T-cell (primary cell): ENCODE measurements around the gene TTC13. TPM values are rescaled to one million over a fixed set of nuclear protein-coding genes. Genes with fewer than 3 reads are reported as not detected.
A peak's percentile ranks its signal among the peaks of the same experiment; 100 is the strongest.

Source experiments
- ATAC-seq, 4 experiments: fragments of 200-7000 bp in 3 of 4; fragments of 150-1000 bp in 1 of 4; cut with Tn5 transposase; replicated peaks in 1 of 4; 1 replicate in 3 of 4; 2 replicates in 1 of 4; pipeline ENCODE4 v1.10.0; 2021; ENCODE audit warnings: moderate library complexity in 3 of 4, mild to moderate bottlenecking in 2 of 4, moderate number of reproducible peaks in 1 of 4
- CTCF ChIA-PET, 2 donors: fragments of 300-600 bp; sonication (Branson Sonifier 250); formaldehyde crosslinking; loops; one replicate each; lab custom pipeline; 2022; ENCODE audit warnings: antibody characterized with exemption in 2 of 2; lab: Charles Lee
- POLR2A ChIA-PET, 2 donors: fragments of 300-600 bp; sonication (Branson Sonifier 250); formaldehyde crosslinking; loops; one replicate each; lab custom pipeline; 2022; ENCODE audit warnings: antibody characterized with exemption in 2 of 2; lab: Charles Lee
- DNase-seq, 35 experiments: peaks; one replicate each; pipeline versions ENCODE4 v3.0.0 to v3.0.0-alpha.2; 2013 to 2023
- H3K27ac ChIP-seq: one replicate; pipeline ENCODE4 v1.5.1; 2013; ENCODE audit warnings: low read length
- H3K27me3 ChIP-seq, 2 experiments: replicated peaks in 1 of 2; 1 replicate in 1 of 2; 2 replicates in 1 of 2; pipeline versions ENCODE4 v1.6.1 to v1.7.0; 2013; ENCODE audit warnings: low read length in 1 of 2, mixed read lengths in 1 of 2; ENCODE audit not compliant: control insufficient read depth in 2 of 2, insufficient read depth in 2 of 2; ENCODE audit errors: extremely low read depth in 1 of 2
- H3K36me3 ChIP-seq, 2 donors: 1 replicate in 1 of 2; 2 replicates in 1 of 2; pipeline versions ENCODE4 v1.6.1 to v1.7.0; 2013; ENCODE audit warnings: low read length in 1 of 2; ENCODE audit not compliant: control insufficient read depth in 2 of 2, insufficient read depth in 1 of 2; ENCODE audit errors: extremely low read depth in 1 of 2
- H3K4me1 ChIP-seq, 2 experiments: 1 replicate in 1 of 2; 2 replicates in 1 of 2; pipeline versions ENCODE4 v1.6.1 to v1.7.0; 2013; ENCODE audit warnings: low read length in 2 of 2, mixed read lengths in 1 of 2; ENCODE audit not compliant: insufficient read depth in 2 of 2, control insufficient read depth in 1 of 2; ENCODE audit errors: extremely low read depth in 1 of 2
- H3K4me3 ChIP-seq, 2 donors: 1 replicate in 1 of 2; 2 replicates in 1 of 2; pipeline versions ENCODE4 v1.5.1 to v1.7.0; 2013; ENCODE audit warnings: mild to moderate bottlenecking in 2 of 2, low read length in 1 of 2, moderate library complexity in 1 of 2; ENCODE audit not compliant: control insufficient read depth in 1 of 2; ENCODE audit errors: extremely low read depth in 1 of 2
- H3K9me3 ChIP-seq: 2 replicates; pipeline ENCODE4 v1.7.0; 2013
- H3K27ac Mint-ChIP-seq, 2 donors: one replicate each; pipeline ENCODE4 v1.8.0; 2020 to 2021; ENCODE audit warnings: mild to moderate bottlenecking in 2 of 2, mixed read lengths in 2 of 2
- H3K27me3 Mint-ChIP-seq, 2 donors: one replicate each; pipeline ENCODE4 v1.8.0; 2021 to 2022; ENCODE audit warnings: mixed read lengths in 2 of 2
- H3K36me3 Mint-ChIP-seq: one replicate; pipeline ENCODE4 v1.8.0; 2021; ENCODE audit warnings: mixed read lengths
- H3K4me1 Mint-ChIP-seq, 3 donors: one replicate each; pipeline ENCODE4 v1.8.0; 2020 to 2022; ENCODE audit warnings: mixed read lengths in 3 of 3, mild to moderate bottlenecking in 1 of 3
- H3K4me3 Mint-ChIP-seq, 3 donors: one replicate each; pipeline ENCODE4 v1.8.0; 2020 to 2022; ENCODE audit warnings: mild to moderate bottlenecking in 3 of 3, mixed read lengths in 3 of 3, moderate library complexity in 3 of 3
- H3K9me3 Mint-ChIP-seq, 3 donors: one replicate each; pipeline ENCODE4 v1.8.0; 2020 to 2022; ENCODE audit warnings: mixed read lengths in 3 of 3
- WGBS: methylation state at CpG from one replicate; pipeline ENCODE4 v1.1.5; 2013; ENCODE audit warnings: missing lambda C conversion rate; ENCODE audit not compliant: insufficient coverage; 5-methylcytosine and 5-hydroxymethylcytosine counted together
- total RNA-seq, 35 experiments: library from RNA in 6 of 35; stranded (reverse) in 6 of 35; fragments of 120-200 nt in 1 of 35; gene quantifications; one replicate each; pipeline versions ENCODE4 v1.2.1 to v1.2.4 and lab custom pipeline; 2013 to 2026

TTC13 gene
- total RNA-seq, 5 donors from 2014 or later (not counting 1 experiment from before 2014, with no cell fraction given): 39.7 to 44.9 (median 42.2) TPM

DNA sequence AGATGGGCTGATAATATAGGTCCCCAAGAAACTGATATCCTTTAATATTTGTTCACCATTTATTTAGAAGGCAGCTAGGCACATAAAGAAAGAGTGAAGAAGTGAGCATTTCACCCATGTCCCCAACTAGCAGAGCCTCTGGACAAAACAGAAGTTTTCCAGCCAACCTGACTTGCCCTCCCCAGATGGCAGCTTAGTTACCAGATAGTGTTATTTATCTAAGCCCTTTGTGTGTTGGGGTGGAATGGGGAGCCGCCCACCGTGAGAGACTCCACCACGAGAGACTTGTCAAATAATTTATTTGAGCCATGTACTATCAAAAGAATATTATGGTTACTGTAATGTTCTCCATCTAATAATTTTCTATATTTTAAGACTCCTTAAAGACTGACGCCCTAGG is 55.5 kb downstream of the TTC13 start:
- H3K4me1 ChIP-seq: no peaks in the 10 kb centered on the region
- H3K4me1 Mint-ChIP-seq: no peaks in the 10 kb centered on the region
- no peaks in the 10 kb centered on the region for H3K27me3 Mint-ChIP-seq
- peaks cover 18 to 90% of the 10 kb centered on the region in 2 donors for H3K36me3 ChIP-seq
- no peak overlapping the region for H3K4me3 ChIP-seq
- DNase-seq (no peak), ATAC-seq (no peak)
- WGBS: no CpG with 5 or more reads among the region's 4 CpGs
- POLR2A ChIA-PET: no interaction called here
- H3K9me3 Mint-ChIP-seq: no peaks in the 10 kb centered on the region
- no peak overlapping the region for H3K4me3 Mint-ChIP-seq
- no peak overlapping the region for H3K27ac Mint-ChIP-seq
- H3K27me3 ChIP-seq: no peaks in the 10 kb centered on the region
- peaks cover 57% of the 10 kb centered on the region for H3K36me3 Mint-ChIP-seq
- no peak overlapping the region for H3K27ac ChIP-seq
- CTCF ChIA-PET: no interaction called here
- H3K9me3 ChIP-seq: no peaks in the 10 kb centered on the region

DNA sequence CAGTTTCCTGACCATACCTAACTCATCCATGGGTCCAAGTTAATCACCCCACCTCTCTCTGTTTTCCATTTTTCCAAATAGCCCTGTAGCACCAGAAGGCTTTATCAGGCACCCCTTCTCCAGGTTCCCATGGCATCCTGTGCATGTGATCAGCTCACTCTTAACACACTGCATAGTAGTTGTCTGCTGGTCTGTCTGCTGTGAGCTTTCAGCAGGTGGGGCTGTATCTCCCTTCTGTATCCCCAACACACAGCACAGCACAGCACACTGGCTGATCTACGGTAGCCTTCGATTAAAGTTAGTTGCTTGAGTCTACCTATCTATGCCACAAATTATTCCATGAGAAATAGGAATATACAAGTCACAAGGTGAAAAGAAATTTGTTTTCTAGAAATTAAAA is 56.0 kb downstream of the TTC13 start:
- no peaks in the 10 kb centered on the region for H3K27me3 Mint-ChIP-seq
- no peaks in the 10 kb centered on the region for H3K9me3 Mint-ChIP-seq
- CTCF ChIA-PET: no interaction called here

GRCh38 chr1:230919207-230919606 is 59.5 kb downstream of the TTC13 start:
- H3K27ac Mint-ChIP-seq: no peak overlapping the region
- ChIA-PET CTCF (interaction anchor here in 1 of 2 donors (0.5 kb wide), 1 partner anchor 15 kb away, joined by 6 read pairs; no protein-coding TSS in a partner anchor), POLR2A (no interaction called here)
- DNase-seq (no peak), ATAC-seq (no peak)
- H3K4me3 ChIP-seq: no peak overlapping the region
- WGBS: 80% methylated on average over 1 of the region's 4 CpGs
- H3K36me3 ChIP-seq: peaks cover 13 to 87% of the 10 kb centered on the region in 2 donors
- H3K4me1 ChIP-seq: no peaks in the 10 kb centered on the region
- H3K4me3 Mint-ChIP-seq: no peak overlapping the region
- H3K27me3 ChIP-seq: no peaks in the 10 kb centered on the region
- H3K4me1 Mint-ChIP-seq: no peaks in the 10 kb centered on the region
- no peaks in the 10 kb centered on the region for H3K27me3 Mint-ChIP-seq
- no peaks in the 10 kb centered on the region for H3K9me3 ChIP-seq
- peaks cover 41% of the 10 kb centered on the region for H3K36me3 Mint-ChIP-seq
- H3K27ac ChIP-seq: no peak overlapping the region
- H3K9me3 Mint-ChIP-seq: no peaks in the 10 kb centered on the region

More for the DNA sequence above, 56.0 kb downstream of the TTC13 start:
- Mint-ChIP-seq H3K4me1 (no peaks in the 10 kb centered on the region), H3K36me3 (peaks cover 54% of the 10 kb centered on the region), H3K4me3 (no peak overlapping the region), H3K27ac (peak overlapping the region; percentile 7 to 30)
- no peak for ATAC-seq
- Histone ChIP-seq H3K4me3 (no peak overlapping the region), H3K27ac (no peak overlapping the region), H3K9me3 (no peaks in the 10 kb centered on the region), H3K27me3 (no peaks in the 10 kb centered on the region), H3K4me1 (no peaks in the 10 kb centered on the region), H3K36me3 (peaks cover 18 to 90% of the 10 kb centered on the region in 2 donors)
- POLR2A ChIA-PET: no interaction called here
- no CpG with 5 or more reads among the region's 2 CpGs for WGBS
- no peak for DNase-seq

GRCh38 chr1:230917284-230918135 is 61.2 kb downstream of the TTC13 start:
- ATAC-seq: peak; percentile 60 to 73 (median 72)
- no peaks in the 10 kb centered on the region for H3K9me3 ChIP-seq
- no peak overlapping the region for H3K4me3 Mint-ChIP-seq
- ChIA-PET CTCF (interaction anchor here (1.0 to 1.2 kb wide), 6 partner anchors 18 to 293 kb away, joined by 3 to 4 read pairs (median 3); no protein-coding TSS in a partner anchor), POLR2A (no interaction called here)
- no peaks in the 10 kb centered on the region for H3K4me1 Mint-ChIP-seq
- H3K4me3 ChIP-seq: no peak overlapping the region
- no peak overlapping the region for H3K27ac ChIP-seq
- peak overlapping the region in 1 of 2 donors; percentile 49 for H3K27ac Mint-ChIP-seq
- no peaks in the 10 kb centered on the region for H3K4me1 ChIP-seq
- H3K27me3 ChIP-seq: no peaks in the 10 kb centered on the region
- no peaks in the 10 kb centered on the region for H3K27me3 Mint-ChIP-seq
- 42% methylated on average over 10 of the region's 15 CpGs for WGBS
- H3K36me3 ChIP-seq: peaks cover 7 to 87% of the 10 kb centered on the region in 2 donors
- DNase-seq: peak; percentile 23 to 90 (median 64)
- H3K36me3 Mint-ChIP-seq: peaks cover 44% of the 10 kb centered on the region
- H3K9me3 Mint-ChIP-seq: no peaks in the 10 kb centered on the region

- DNase-seq (no peak), ATAC-seq (no peak)
- POLR2A ChIA-PET: no interaction called here
- H3K9me3 ChIP-seq: no peaks in the 10 kb centered on the region
- 100% methylated on average over 3 of the region's 8 CpGs for WGBS
- no peaks in the 10 kb centered on the region for H3K27me3 ChIP-seq
- no peaks in the 10 kb centered on the region for H3K9me3 Mint-ChIP-seq
- H3K36me3 Mint-ChIP-seq: peaks cover 44% of the 10 kb centered on the region
- H3K4me3 ChIP-seq: no peak overlapping the region
- H3K27me3 Mint-ChIP-seq: no peaks in the 10 kb centered on the region
- no peak overlapping the region for H3K4me3 Mint-ChIP-seq
- H3K4me1 ChIP-seq: no peaks in the 10 kb centered on the region
- CTCF ChIA-PET: interaction anchor here (0.5 to 1.6 kb wide), 10 partner anchors 8 to 909 kb away, joined by 3 to 8 read pairs (median 3); no protein-coding TSS in a partner anchor
- H3K27ac Mint-ChIP-seq: no peak overlapping the region
- H3K36me3 ChIP-seq: peaks cover 7 to 84% of the 10 kb centered on the region in 2 donors
- no peaks in the 10 kb centered on the region for H3K4me1 Mint-ChIP-seq
- H3K27ac ChIP-seq: no peak overlapping the region
These were observed 61.9 kb downstream of the TTC13 start for GRCh38 chr1:230916587-230917283.

GRCh38 chr1:230915078-230915477 is 63.6 kb downstream of the TTC13 start:
- Mint-ChIP-seq H3K9me3 (no peaks in the 10 kb centered on the region), H3K36me3 (peaks cover 52% of the 10 kb centered on the region), H3K27ac (no peak overlapping the region), H3K27me3 (no peaks in the 10 kb centered on the region), H3K4me3 (no peak overlapping the region), H3K4me1 (no peaks in the 10 kb centered on the region)
- H3K9me3 ChIP-seq: no peaks in the 10 kb centered on the region
- ATAC-seq (no peak), DNase-seq (no peak)
- no peak overlapping the region for H3K27ac ChIP-seq
- POLR2A ChIA-PET: no interaction called here
- H3K4me1 ChIP-seq: no peaks in the 10 kb centered on the region
- no peak overlapping the region for H3K4me3 ChIP-seq
- H3K27me3 ChIP-seq: no peaks in the 10 kb centered on the region
- CTCF ChIA-PET: no interaction called here
- peaks cover 7 to 85% of the 10 kb centered on the region in 2 donors for H3K36me3 ChIP-seq
